Activated T-helper 1 cell treated with anti-CD3 and anti-CD28 coated beads, Interleukin-12 subunit alpha, Interleukin-12 subunit beta, Interleukin-2, Interleukin-4 antibody, amounts not matched to agents 30 ng/mL and 10 ng/mL and 1 ng/mL, durations not matched to agents 14 hours and 24 hours and 36 hours (primary cell): ENCODE measurements around the gene PIWIL1. TPM values are rescaled to one million over a fixed set of nuclear protein-coding genes. Genes with fewer than 3 reads are reported as not detected.

Experiments
- DNase-seq: peaks from one replicate; pipeline ENCODE4 v3.0.0; 2021; ENCODE audit warnings: low spot score
- H3K27ac Mint-ChIP-seq: one replicate; pipeline ENCODE4 v1.8.0; 2021; ENCODE audit warnings: mild to moderate bottlenecking, mixed read lengths
- H3K27me3 Mint-ChIP-seq: one replicate; pipeline ENCODE4 v1.8.0; 2022; ENCODE audit warnings: mild to moderate bottlenecking, moderate library complexity, mixed read lengths; ENCODE audit not compliant: insufficient read depth
- H3K36me3 Mint-ChIP-seq: one replicate; pipeline ENCODE4 v1.8.0; 2021; ENCODE audit warnings: low read depth, mixed read lengths
- H3K4me1 Mint-ChIP-seq: one replicate; pipeline ENCODE4 v1.8.0; 2021; ENCODE audit warnings: low read depth, mixed read lengths
- H3K4me3 Mint-ChIP-seq: one replicate; pipeline ENCODE4 v1.8.0; 2021; ENCODE audit warnings: mild to moderate bottlenecking, moderate library complexity, mixed read lengths
- H3K9me3 Mint-ChIP-seq: one replicate; pipeline ENCODE4 v1.8.0; 2021; ENCODE audit warnings: mixed read lengths
- intact Hi-C: fragments of 100-400 bp; cut with micrococcal nuclease; formaldehyde crosslinking; loops from one replicate; pipeline ENCODE4 v1.15.1; 2024
- total RNA-seq: library from RNA; stranded (reverse); gene quantifications from 2 replicates; pipeline ENCODE4 v1.2.3, GENCODE V29; 2022

PIWIL1 gene
- total RNA-seq: not detected in 2 replicates

GRCh38 chr12:130337488-130338303 is at the start of gene PIWIL1:
Gene PIWIL1 (plus strand): TSS chr12:130337887. CDS start chr12:130342592, 4,705 bp downstream.
- no peaks in the 10 kb centered on the region for H3K9me3 Mint-ChIP-seq
- H3K36me3 Mint-ChIP-seq: no peaks in the 10 kb centered on the region
- DNase-seq: no peak
- peaks cover 8% of the 10 kb centered on the region for H3K27me3 Mint-ChIP-seq
- no peak within 1 kb of the TSS for H3K27ac Mint-ChIP-seq
- intact Hi-C loops: no loop called here
- H3K4me3 Mint-ChIP-seq: no peak within 1 kb of the TSS
- H3K4me1 Mint-ChIP-seq: no peaks in the 10 kb centered on the region

GRCh38 chr12:130288206-130288605 is 49.5 kb upstream of the PIWIL1 start:
- Mint-ChIP-seq H3K27me3 (peaks cover 3% of the 10 kb centered on the region), H3K36me3 (no peaks in the 10 kb centered on the region), H3K9me3 (peaks cover 20% of the 10 kb centered on the region), H3K4me1 (no peaks in the 10 kb centered on the region), H3K27ac (no peak overlapping the region), H3K4me3 (no peak overlapping the region)
- intact Hi-C loops: no loop called here
- no peak for DNase-seq

- Mint-ChIP-seq H3K4me3 (no peak overlapping the region), H3K9me3 (peaks cover 20% of the 10 kb centered on the region), H3K27ac (no peak overlapping the region), H3K27me3 (peaks cover 3% of the 10 kb centered on the region), H3K4me1 (no peaks in the 10 kb centered on the region), H3K36me3 (no peaks in the 10 kb centered on the region)
- intact Hi-C loops: no loop called here
- no peak for DNase-seq
Measured at GRCh38 chr12:130288691-130289090, 49.0 kb upstream of the PIWIL1 start.

- Mint-ChIP-seq H3K9me3 (peaks cover 13% of the 10 kb centered on the region), H3K36me3 (no peaks in the 10 kb centered on the region), H3K27ac (no peak overlapping the region), H3K4me1 (no peaks in the 10 kb centered on the region), H3K27me3 (peaks cover 3% of the 10 kb centered on the region), H3K4me3 (no peak overlapping the region)
- DNase-seq: no peak
- intact Hi-C loops: no loop called here
Measured at GRCh38 chr12:130290114-130290513, 47.6 kb upstream of the PIWIL1 start.

- DNase-seq: no peak
- intact Hi-C loops: no loop called here
- Mint-ChIP-seq H3K4me3 (no peak overlapping the region), H3K27ac (no peak overlapping the region), H3K9me3 (peaks cover 7% of the 10 kb centered on the region), H3K36me3 (no peaks in the 10 kb centered on the region), H3K4me1 (no peaks in the 10 kb centered on the region), H3K27me3 (no peaks in the 10 kb centered on the region)
Measured at GRCh38 chr12:130298322-130299021, 39.2 kb upstream of the PIWIL1 start.

- DNase-seq: no peak
- Mint-ChIP-seq H3K4me1 (no peaks in the 10 kb centered on the region), H3K27ac (peak overlapping the region; percentile 18), H3K27me3 (no peaks in the 10 kb centered on the region), H3K9me3 (peaks cover 7% of the 10 kb centered on the region), H3K36me3 (no peaks in the 10 kb centered on the region), H3K4me3 (no peak overlapping the region)
- intact Hi-C loops: no loop called here
Measured at GRCh38 chr12:130299574-130299973, 38.1 kb upstream of the PIWIL1 start.

- H3K36me3 Mint-ChIP-seq: no peaks in the 10 kb centered on the region
- H3K4me1 Mint-ChIP-seq: no peaks in the 10 kb centered on the region
- intact Hi-C loops: no loop called here
- peaks cover 7% of the 10 kb centered on the region for H3K9me3 Mint-ChIP-seq
- DNase-seq: no peak
- H3K27me3 Mint-ChIP-seq: no peaks in the 10 kb centered on the region
- H3K27ac Mint-ChIP-seq: peak overlapping the region; percentile 18
- no peak overlapping the region for H3K4me3 Mint-ChIP-seq
Measured at GRCh38 chr12:130300090-130300489, 37.6 kb upstream of the PIWIL1 start.

- intact Hi-C loops: no loop called here
- H3K27me3 Mint-ChIP-seq: no peaks in the 10 kb centered on the region
- peaks cover 7% of the 10 kb centered on the region for H3K9me3 Mint-ChIP-seq
- no peaks in the 10 kb centered on the region for H3K36me3 Mint-ChIP-seq
- no peak for DNase-seq
- no peak overlapping the region for H3K27ac Mint-ChIP-seq
- H3K4me3 Mint-ChIP-seq: no peak overlapping the region
- H3K4me1 Mint-ChIP-seq: no peaks in the 10 kb centered on the region
Measured at GRCh38 chr12:130300737-130301535, 36.8 kb upstream of the PIWIL1 start.

GRCh38 chr12:130301559-130301958 is 36.1 kb upstream of the PIWIL1 start:
- Mint-ChIP-seq H3K27me3 (no peaks in the 10 kb centered on the region), H3K9me3 (peaks cover 7% of the 10 kb centered on the region), H3K36me3 (no peaks in the 10 kb centered on the region), H3K4me3 (no peak overlapping the region), H3K27ac (no peak overlapping the region), H3K4me1 (no peaks in the 10 kb centered on the region)
- intact Hi-C loops: no loop called here
- DNase-seq: no peak

GRCh38 chr12:130303781-130304180 is 33.9 kb upstream of the PIWIL1 start:
- Mint-ChIP-seq H3K27ac (no peak overlapping the region), H3K36me3 (no peaks in the 10 kb centered on the region), H3K4me1 (no peaks in the 10 kb centered on the region), H3K4me3 (no peak overlapping the region), H3K9me3 (peaks cover 7% of the 10 kb centered on the region), H3K27me3 (no peaks in the 10 kb centered on the region)
- DNase-seq: no peak
- intact Hi-C loops: no loop called here

GRCh38 chr12:130307859-130308258 is 29.8 kb upstream of the PIWIL1 start:
- intact Hi-C loops: no loop called here
- Mint-ChIP-seq H3K36me3 (no peaks in the 10 kb centered on the region), H3K4me1 (no peaks in the 10 kb centered on the region), H3K9me3 (no peaks in the 10 kb centered on the region), H3K27me3 (no peaks in the 10 kb centered on the region), H3K27ac (no peak overlapping the region), H3K4me3 (no peak overlapping the region)
- DNase-seq: no peak

- no peak overlapping the region for H3K27ac Mint-ChIP-seq
- intact Hi-C loops: no loop called here
- H3K9me3 Mint-ChIP-seq: no peaks in the 10 kb centered on the region
- no peaks in the 10 kb centered on the region for H3K36me3 Mint-ChIP-seq
- no peak overlapping the region for H3K4me3 Mint-ChIP-seq
- DNase-seq: no peak
- H3K27me3 Mint-ChIP-seq: no peaks in the 10 kb centered on the region
- H3K4me1 Mint-ChIP-seq: no peaks in the 10 kb centered on the region
Measured at GRCh38 chr12:130308393-130308792, 29.3 kb upstream of the PIWIL1 start.

- DNase-seq: no peak
- no peaks in the 10 kb centered on the region for H3K27me3 Mint-ChIP-seq
- no peaks in the 10 kb centered on the region for H3K4me1 Mint-ChIP-seq
- no peaks in the 10 kb centered on the region for H3K9me3 Mint-ChIP-seq
- no peak overlapping the region for H3K27ac Mint-ChIP-seq
- H3K36me3 Mint-ChIP-seq: no peaks in the 10 kb centered on the region
- intact Hi-C loops: no loop called here
- H3K4me3 Mint-ChIP-seq: no peak overlapping the region
Measured at GRCh38 chr12:130316251-130316650, 21.4 kb upstream of the PIWIL1 start.
